ENCODE measurements around the gene OR8D1. TPM values are rescaled to one million over a fixed set of nuclear protein-coding genes. Genes with fewer than 3 reads are reported as not detected.

OR8D1 gene
- total and polyA plus RNA-seq, 9 of the 15 experiments (the other 6 are each of a cell fraction or from before 2014, with no cell fraction given): 0.08 to 0.55 TPM; not detected in 7

GRCh38 chr11:124276081-124276480, 37.7 kb downstream of the OR8D1 start (continued):
- TF ChIP-seq HMGN3 (IDR thresholded peaks at IDR 0.05; ENCODE audit: borderline replicate concordance, extremely low read depth, insufficient read length, low read depth, low read length) (peak; percentile 81), CBX5 (IDR thresholded peaks at IDR 0.05; ENCODE audit: borderline replicate concordance, low read depth) (no peak), RREB1 (CRISPR knock-in tag; IDR thresholded peaks at IDR 0.05) (no peak), CHCHD3 (CRISPR knock-in tag; IDR thresholded peaks at IDR 0.05) (no peak), BHLHE40 (IDR thresholded peaks at IDR 0.05; ENCODE audit: low read length) (peak; percentile 45; the same call in 1 of the 2 replicates), NR0B1 (IDR thresholded peaks at IDR 0.05; ENCODE audit: partially characterized antibody) (no peak), SPI1 (IDR thresholded peaks at IDR 0.05; ENCODE audit: borderline replicate concordance, low read depth, low read length) (no peak), DDX20 (tag; IDR thresholded peaks at IDR 0.05; ENCODE audit: low read depth) (0 out of 2 replicates have a peak, but pooled peaks have one; percentile 45), ZNF263 (CRISPR knock-in tag; IDR thresholded peaks at IDR 0.05; ENCODE audit: borderline replicate concordance) (no peak), ELK1 (CRISPR knock-in tag; IDR thresholded peaks at IDR 0.05) (no peak), NCOA1 (IDR thresholded peaks at IDR 0.05; ENCODE audit: low read depth) (0 out of 2 replicates have a peak, but pooled peaks have one; percentile 53), GATAD2B (IDR thresholded peaks at IDR 0.05; ENCODE audit: borderline replicate concordance) (peak; percentile 76; the same call in 1 of the 2 replicates), ZEB2 (IDR thresholded peaks at IDR 0.05) (peak; percentile 56; the same call in 1 of the 2 replicates), HES1 (IDR thresholded peaks at IDR 0.05; ENCODE audit: low read depth) (peak; percentile 91), ZNF551 (CRISPR knock-in tag; IDR thresholded peaks at IDR 0.05) (no peak), ZNF780A (CRISPR knock-in tag; IDR thresholded peaks at IDR 0.05) (no peak), E2F8 (IDR thresholded peaks at IDR 0.05; ENCODE audit: low read depth, partially characterized antibody) (no peak)

Measured in K562 (cell line).